GM12874 (cell line): ENCODE data around the gene GAP43.

Source experiments
- TF ChIP-seq, protein P1 (sequence below): IDR thresholded peaks from 2 replicates; pipeline ENCODE4 v1.5.1; 2011; ENCODE audit warnings: low read depth, mild to moderate bottlenecking, control low read depth, low read length, moderate library complexity; ENCODE audit not compliant: insufficient read depth

The GAP43 gene

DNA sequence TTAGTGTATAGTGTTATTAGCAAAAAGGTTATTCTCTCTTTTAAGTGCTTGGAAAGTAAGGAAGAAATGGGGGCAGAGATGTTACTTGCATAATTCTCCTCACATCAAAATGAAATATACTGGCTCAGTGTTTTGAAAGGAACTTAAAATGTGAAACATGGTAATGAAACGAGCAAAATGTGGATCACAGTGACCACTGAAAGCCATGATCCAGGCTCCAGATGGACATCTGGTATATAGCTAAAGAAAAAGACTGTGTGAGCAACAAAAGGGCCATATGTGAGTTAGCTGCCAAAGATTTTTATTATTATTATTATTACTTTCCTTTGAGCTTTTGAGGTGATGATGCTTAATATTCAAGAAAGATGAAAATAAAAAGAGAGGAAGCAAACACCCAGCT lies 89.6 kb downstream of the GAP43 start:
- TF ChIP-seq, protein P1, sequence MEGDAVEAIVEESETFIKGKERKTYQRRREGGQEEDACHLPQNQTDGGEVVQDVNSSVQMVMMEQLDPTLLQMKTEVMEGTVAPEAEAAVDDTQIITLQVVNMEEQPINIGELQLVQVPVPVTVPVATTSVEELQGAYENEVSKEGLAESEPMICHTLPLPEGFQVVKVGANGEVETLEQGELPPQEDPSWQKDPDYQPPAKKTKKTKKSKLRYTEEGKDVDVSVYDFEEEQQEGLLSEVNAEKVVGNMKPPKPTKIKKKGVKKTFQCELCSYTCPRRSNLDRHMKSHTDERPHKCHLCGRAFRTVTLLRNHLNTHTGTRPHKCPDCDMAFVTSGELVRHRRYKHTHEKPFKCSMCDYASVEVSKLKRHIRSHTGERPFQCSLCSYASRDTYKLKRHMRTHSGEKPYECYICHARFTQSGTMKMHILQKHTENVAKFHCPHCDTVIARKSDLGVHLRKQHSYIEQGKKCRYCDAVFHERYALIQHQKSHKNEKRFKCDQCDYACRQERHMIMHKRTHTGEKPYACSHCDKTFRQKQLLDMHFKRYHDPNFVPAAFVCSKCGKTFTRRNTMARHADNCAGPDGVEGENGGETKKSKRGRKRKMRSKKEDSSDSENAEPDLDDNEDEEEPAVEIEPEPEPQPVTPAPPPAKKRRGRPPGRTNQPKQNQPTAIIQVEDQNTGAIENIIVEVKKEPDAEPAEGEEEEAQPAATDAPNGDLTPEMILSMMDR, result no peak

- TF ChIP-seq, protein P1, result no peak
Measured at GRCh38 chr3:115713284-115713683, 90.0 kb downstream of the GAP43 start.

- TF ChIP-seq, protein P1, result no peak
Measured at GRCh38 chr3:115715241-115715745, 92.0 kb downstream of the GAP43 start.

GRCh38 chr3:115720983-115721382 lies 97.7 kb downstream of the GAP43 start:
- TF ChIP-seq, protein P1, result no peak

- TF ChIP-seq, protein P1, result no peak
Measured at GRCh38 chr3:115725800-115726199, 102.5 kb downstream of the GAP43 start.

DNA sequence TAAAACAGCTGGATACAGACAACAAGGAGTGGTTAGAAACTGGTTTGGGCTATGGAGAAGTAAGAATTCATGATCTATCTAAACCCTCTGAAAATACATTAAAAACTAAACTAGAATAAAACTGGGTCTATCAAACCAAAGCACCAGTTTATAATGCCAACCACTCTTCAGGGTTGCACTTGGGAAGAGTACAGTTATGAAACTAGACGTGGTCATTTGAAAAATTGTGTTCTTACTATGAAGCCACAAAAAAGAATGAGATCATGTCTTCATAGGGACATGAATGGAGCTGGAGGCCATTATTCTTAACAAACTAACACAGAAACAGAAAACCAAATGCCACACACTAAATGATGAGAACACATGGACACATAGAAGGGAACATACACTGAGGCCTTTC lies 103.8 kb downstream of the GAP43 start:
- TF ChIP-seq, protein P1, result no peak

- TF ChIP-seq, protein P1, result no peak
Measured at GRCh38 chr3:115728013-115728412, 104.7 kb downstream of the GAP43 start.

GRCh38 chr3:115741650-115742049 lies 118.3 kb downstream of the GAP43 start:
- TF ChIP-seq, protein P1, result no peak
